HG03469 (cell line): ENCODE measurements around the gene FOXD1.
"Not testable (repeated sequence)": the region's sequence is repeated elsewhere in the genome, so short reads cannot be mapped to it uniquely, and the experiment has no call there.

Source experiments
- ATAC-seq: cut with Tn5 transposase; IDR thresholded peaks from one replicate; pipeline ENCODE4 v1.9.1; 2021; ENCODE audit warnings: mild to moderate bottlenecking, moderate library complexity, moderate number of reproducible peaks; ENCODE audit not compliant: unreplicated experiment

Gene FOXD1

DNA sequence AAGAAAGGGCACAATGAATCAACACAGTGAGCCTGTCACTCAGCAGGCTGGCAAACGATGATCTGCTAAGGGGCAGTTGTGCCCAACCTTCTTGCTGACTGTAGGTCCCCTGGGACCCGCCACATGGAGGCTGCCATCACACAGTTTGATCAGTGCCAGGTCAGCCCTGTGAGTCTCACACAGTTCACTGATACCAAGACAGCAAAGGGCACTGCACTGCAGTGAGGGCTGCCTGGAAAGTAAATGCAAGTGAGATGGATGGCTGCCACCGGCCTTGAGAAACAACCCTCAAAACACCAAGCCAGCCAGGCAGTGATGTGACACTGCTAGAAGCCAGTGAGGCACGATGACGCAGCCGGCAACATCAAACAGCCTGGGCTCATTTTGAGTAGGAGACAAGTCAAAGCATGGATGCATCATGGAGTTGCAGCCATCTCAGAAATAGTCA is 30.3 kb downstream of the FOXD1 start:
- no peak for ATAC-seq

DNA sequence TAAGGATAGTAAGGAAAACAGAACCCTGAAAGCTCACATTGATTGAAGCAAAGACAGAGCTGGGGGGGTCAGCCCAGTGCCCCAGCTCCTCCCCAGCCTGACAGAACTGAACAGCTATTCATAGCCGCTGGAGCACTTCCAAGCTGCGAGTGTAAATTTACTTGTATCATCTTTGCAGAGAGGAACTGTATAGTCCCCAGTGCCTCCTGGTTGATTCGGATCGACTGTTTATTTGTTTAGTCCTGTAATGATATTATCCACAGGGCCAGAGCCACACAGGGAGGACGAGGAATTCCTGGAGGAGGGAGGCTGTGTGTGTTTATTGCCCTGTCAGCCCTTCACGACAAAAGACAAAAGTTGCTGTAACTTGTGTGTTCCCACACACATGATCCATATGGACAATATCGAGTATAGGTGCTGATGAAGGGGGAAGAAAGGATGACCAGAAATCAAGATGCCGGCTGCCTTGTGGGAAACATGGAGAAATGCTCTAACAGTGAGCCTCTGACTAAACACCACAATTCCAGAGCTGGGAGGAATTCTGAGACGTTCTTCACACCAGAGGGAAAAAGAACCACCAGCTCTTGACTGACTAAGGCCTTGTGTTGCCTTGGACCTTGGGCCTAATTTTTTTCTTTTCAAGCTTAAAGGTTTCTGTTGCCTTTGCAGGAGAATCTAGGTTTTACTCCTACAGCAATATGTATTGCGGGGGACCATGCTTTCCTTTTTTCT is 31.1 kb downstream of the FOXD1 start:
- no peak for ATAC-seq

DNA sequence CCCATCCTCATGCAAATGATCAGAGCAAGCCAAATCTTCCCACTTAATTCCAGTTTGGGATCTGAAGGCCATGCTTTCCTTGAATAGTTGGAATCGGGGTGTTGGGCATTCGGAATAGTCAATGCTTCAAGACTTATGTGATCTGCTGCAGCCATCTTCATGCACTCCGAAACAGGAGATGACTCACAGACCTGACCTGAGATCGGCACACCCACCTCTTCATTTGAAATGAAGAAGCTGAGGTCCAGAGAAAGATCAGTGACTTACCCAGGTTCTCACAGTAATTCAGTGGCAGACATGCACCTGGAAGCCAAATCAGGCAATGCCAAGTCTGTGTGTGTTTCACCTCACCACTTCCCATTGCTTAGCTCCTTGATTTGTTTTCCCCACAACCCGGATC is 33.0 kb downstream of the FOXD1 start:
- ATAC-seq = no peak

DNA sequence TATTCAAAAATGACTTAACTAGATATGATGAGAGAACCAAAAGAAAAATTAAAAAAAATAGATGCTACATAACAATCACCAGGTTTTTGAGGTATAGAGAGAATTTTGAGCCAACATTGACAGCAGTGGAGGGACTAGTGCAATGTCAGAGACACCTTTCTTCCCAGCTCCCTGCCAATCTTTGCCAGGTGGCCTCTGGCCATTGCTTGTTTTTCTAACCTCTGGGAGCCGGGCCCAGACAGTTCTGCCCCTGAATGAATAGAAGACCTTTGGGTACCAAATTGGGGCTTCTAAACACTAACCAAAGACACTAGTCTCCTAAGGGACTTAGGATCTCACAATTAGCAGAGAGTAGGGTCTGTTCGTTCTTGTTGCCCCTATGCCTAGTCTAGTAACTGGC is 33.4 kb downstream of the FOXD1 start:
- ATAC-seq = no peak

DNA sequence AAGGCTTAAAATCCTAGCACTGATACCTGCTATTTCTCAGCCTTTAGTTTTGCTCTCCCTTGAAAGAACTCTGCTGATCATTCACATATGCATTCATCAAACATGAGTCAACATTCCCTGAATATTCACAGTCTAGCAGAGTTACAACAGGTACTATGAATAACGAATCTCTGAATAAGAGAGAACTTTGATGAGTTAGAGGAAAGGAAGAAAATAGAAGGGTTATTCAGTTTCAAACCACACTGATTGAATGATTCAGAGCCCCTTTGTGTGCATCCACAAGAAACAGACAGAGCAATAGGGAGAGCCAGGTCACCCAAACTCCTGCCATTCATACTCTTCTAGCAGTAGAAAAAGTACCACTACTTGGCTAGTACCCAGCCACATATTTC is 36.0 kb downstream of the FOXD1 start:
- no peak for ATAC-seq

DNA sequence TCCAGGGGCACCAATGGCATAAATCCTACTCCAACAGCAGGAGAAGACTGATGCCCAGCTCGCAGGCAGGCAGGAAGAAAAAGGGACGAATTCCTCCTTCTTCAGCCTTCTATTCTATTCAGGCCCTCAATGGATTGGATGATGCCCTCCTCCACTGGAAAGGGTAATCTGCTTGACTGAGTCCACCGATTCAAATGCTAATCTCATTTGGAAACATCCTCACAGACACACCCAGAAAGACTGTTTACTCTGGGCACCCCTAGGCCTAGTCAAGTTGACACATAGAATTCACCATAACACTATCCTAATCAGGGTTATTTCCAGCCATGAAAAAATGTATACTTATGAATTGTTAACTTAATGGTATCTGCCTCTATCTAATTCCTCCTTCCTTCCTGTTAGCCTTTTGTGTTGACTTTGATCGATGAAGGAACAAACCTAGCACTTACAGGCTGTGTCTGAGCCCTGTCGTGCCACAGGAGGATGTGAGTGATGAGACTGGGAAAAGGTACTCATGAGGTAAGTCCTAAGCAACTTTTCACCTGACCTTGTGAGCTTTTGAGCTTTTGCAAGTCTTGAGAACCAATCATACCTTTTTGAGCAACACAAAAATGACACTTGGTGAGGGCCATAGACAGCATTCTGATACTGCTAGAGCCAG is 36.5 kb downstream of the FOXD1 start:
- ATAC-seq = no peak

DNA sequence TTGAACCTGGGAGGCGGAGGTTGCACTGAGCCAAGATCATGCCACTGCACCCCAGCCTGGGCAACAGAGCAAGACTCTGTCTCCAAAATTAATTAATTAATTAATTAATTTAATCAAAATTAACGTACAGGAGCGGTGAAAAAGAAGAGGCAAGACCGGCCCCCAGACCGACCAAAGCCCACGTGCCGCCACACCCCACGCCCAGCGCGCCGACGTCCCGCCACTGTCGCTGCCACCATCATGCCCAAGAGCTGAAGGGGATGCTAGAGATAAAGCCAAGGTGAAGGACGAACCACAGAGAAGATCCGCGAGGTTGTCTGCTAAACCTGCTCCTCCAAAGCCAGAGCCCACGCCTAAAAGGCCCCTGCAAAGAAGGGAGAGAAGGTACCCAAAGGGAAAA is 38.6 kb downstream of the FOXD1 start:
- not testable (repeated sequence) for ATAC-seq

DNA sequence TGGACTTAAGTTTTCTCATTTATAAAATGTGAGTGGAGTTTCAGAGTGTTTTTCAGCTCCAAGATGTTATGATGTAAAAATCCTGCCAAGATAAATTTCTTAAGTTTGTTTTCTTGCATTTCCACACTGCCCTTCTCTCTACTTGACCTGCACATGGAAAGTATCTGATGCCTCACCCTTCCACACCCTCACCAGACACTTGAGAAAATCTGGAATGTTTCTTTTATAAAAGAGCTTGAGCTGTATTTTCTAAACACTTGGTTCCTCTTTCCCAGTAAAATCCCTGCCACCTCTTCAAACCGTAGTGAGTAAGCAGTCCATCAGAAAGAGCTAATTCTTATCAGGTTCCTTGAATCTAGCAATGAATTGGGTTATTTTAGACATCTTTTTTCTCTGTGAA is 42.9 kb downstream of the FOXD1 start:
- ATAC-seq = no peak

DNA sequence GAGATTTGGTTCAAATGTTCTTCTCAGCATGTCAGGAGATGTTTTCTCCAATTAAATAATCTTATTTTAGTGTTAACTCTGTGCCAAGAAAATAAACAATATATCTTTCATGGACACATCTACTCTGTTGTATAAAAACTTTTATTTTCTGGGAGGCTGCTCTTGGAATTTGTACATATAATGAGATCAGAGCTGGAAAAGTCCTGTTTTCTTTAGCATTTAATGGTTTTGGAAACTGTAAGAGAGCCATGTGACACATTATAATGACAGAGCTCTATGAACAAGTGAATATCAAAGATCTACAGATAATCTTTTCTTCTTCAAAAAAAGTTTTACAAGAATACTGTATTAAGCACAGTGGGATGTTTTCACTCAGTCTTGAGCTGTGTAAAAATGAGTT is 48.8 kb downstream of the FOXD1 start:
- ATAC-seq = no peak
